C4-2B (cell line): ENCODE data around the gene TNNT1.

Experiments used
- H3K27ac ChIP-seq: fragments of 450-650 bp; 2 replicates; pipeline ENCODE4 v1.5.1; 2017
- CTCF ChIP-seq: fragments of 450-650 bp; conservative IDR thresholded peaks from 2 replicates; pipeline ENCODE4 v1.5.1; 2017; ENCODE audit warnings: mild to moderate bottlenecking
- ZFX ChIP-seq: fragments of 450-650 bp; IDR thresholded peaks from 2 replicates; pipeline ENCODE4 v1.6.1; 2017

Gene TNNT1

GRCh38 chr19:55132453-55133129 lies 16.4 kb downstream of the TNNT1 start:
- TF ChIP-seq CTCF (no peak; the same call in 1 of the 2 replicates), ZFX (no peak)
- no peak overlapping the region for H3K27ac ChIP-seq

GRCh38 chr19:55131421-55131820 lies 17.6 kb downstream of the TNNT1 start:
- H3K27ac ChIP-seq: no peak overlapping the region
- TF ChIP-seq ZFX (no peak), CTCF (no peak)

- TF ChIP-seq CTCF (no peak), ZFX (no peak)
- H3K27ac ChIP-seq: no peak overlapping the region
Observed at GRCh38 chr19:55119053-55119452, 30.0 kb downstream of the TNNT1 start.

- TF ChIP-seq CTCF (no peak), ZFX (no peak)
- peak overlapping the region; percentile 74 for H3K27ac ChIP-seq
Observed at GRCh38 chr19:55118401-55118991, 30.5 kb downstream of the TNNT1 start.

- H3K27ac ChIP-seq: peak overlapping the region; percentile 74
- TF ChIP-seq ZFX: peak; percentile 25; the same call in 1 of the 2 replicates
- no peak for TF ChIP-seq CTCF
Observed at GRCh38 chr19:55117663-55118391, 31.2 kb downstream of the TNNT1 start.

- no peak for TF ChIP-seq CTCF
- TF ChIP-seq ZFX: 0 out of 2 replicates have a peak, but pooled peaks have one; percentile 12
- peak within 1 kb of the TSS; percentile 74 for H3K27ac ChIP-seq
Observed at GRCh38 chr19:55116859-55117662, 31.9 kb downstream of the TNNT1 start, which contains the start of gene PPP1R12C. Gene PPP1R12C (minus strand): TSS chr19:55117637. CDS start chr19:55117543, 94 bp downstream.
